IMR-90 (cell line): ENCODE results near the gene IFT43. TPM values are rescaled to one million over a fixed set of nuclear protein-coding genes. Genes with fewer than 3 reads are reported as not detected.

Experiments used
- ATAC-seq: fragments of 200-7000 bp; cut with Tn5 transposase; 2 replicates; pipeline ENCODE4 v1.9.1; 2020; ENCODE audit warnings: low read depth, mild to moderate bottlenecking, moderate library complexity
- BruUV-seq: library from RNA; stranded (reverse); fragments of 400-500 nt; replicated peaks from 2 replicates; lab custom pipeline; 2021; lab: Mats Ljungman, UMichigan
- CTCF ChIA-PET: fragments of 300-600 bp; formaldehyde crosslinking; extraction: SDS; loops from one replicate; lab custom pipeline; 2021; ENCODE audit warnings: antibody characterized with exemption; lab: Yijun Ruan, JAX
- POLR2A ChIA-PET: fragments of 300-600 bp; sonication (Branson Sonifier 250); formaldehyde crosslinking; loops from one replicate; lab custom pipeline; 2022; ENCODE audit warnings: antibody characterized with exemption; ENCODE audit not compliant: unreplicated experiment; lab: Charles Lee
- DNase-seq: peaks from one replicate; pipeline ENCODE4 v3.0.0; 2013
- H2AFZ ChIP-seq: replicated peaks from 2 replicates; pipeline ENCODE3; 2013; ENCODE audit warnings: low read length, mild to moderate bottlenecking; ENCODE audit not compliant: poor library complexity
- H2AK5ac ChIP-seq: 2 replicates; pipeline ENCODE4 v1.6.1; 2013; ENCODE audit warnings: low read depth, low read length, inconsistent platforms
- H2AK9ac ChIP-seq: replicated peaks from 2 replicates; pipeline ENCODE3; 2013; ENCODE audit warnings: mild to moderate bottlenecking, low read depth, low read length, moderate library complexity; ENCODE audit not compliant: poor library complexity
- H2BK120ac ChIP-seq: 2 replicates; pipeline ENCODE4 v1.6.1; 2013; ENCODE audit warnings: low read depth, low read length, inconsistent platforms
- H2BK15ac ChIP-seq: 3 replicates; pipeline ENCODE4 v1.6.1; 2013; ENCODE audit warnings: low read depth, low read length, inconsistent platforms
- H2BK20ac ChIP-seq: 2 replicates; pipeline ENCODE4 v1.6.1; 2013; ENCODE audit warnings: low read depth, mild to moderate bottlenecking, inconsistent platforms, low read length, moderate library complexity
- H2BK5ac ChIP-seq: 2 replicates; pipeline ENCODE4 v1.6.1; 2013; ENCODE audit warnings: mild to moderate bottlenecking, low read depth, low read length, inconsistent platforms; ENCODE audit not compliant: poor library complexity, severe bottlenecking
- H3K14ac ChIP-seq: replicated peaks from 2 replicates; pipeline ENCODE4 v1.6.1; 2013; ENCODE audit warnings: low read depth, low read length, inconsistent platforms
- H3K18ac ChIP-seq: 2 replicates; pipeline ENCODE4 v1.6.1; 2013; ENCODE audit warnings: low read depth, low read length, control low read depth
- H3K23ac ChIP-seq: 2 replicates; pipeline ENCODE4 v1.6.1; 2013; ENCODE audit warnings: low read depth, low read length, inconsistent platforms
- H3K27ac ChIP-seq: 2 replicates; pipeline ENCODE4 v1.5.1; 2013; ENCODE audit warnings: mild to moderate bottlenecking, control low read depth, low read length; ENCODE audit not compliant: insufficient read depth
- H3K27me3 ChIP-seq: 2 replicates; pipeline ENCODE4 v1.6.1; 2013; ENCODE audit warnings: low read length; ENCODE audit not compliant: control insufficient read depth, insufficient read depth
- H3K36me3 ChIP-seq: 2 replicates; pipeline ENCODE4 v1.6.1; 2013; ENCODE audit warnings: low read length, mixed read lengths; ENCODE audit not compliant: control insufficient read depth, insufficient read depth
- H3K4ac ChIP-seq: 2 replicates; pipeline ENCODE4 v1.6.1; 2013; ENCODE audit warnings: low read depth, low read length, inconsistent platforms
- H3K4me1 ChIP-seq: 2 replicates; pipeline ENCODE4 v1.6.1; 2013; ENCODE audit warnings: low read length, mixed read lengths; ENCODE audit not compliant: control insufficient read depth, insufficient read depth
- H3K4me2 ChIP-seq: 2 replicates; pipeline ENCODE4 v1.6.1; 2013; ENCODE audit warnings: low read depth, mild to moderate bottlenecking, control low read depth, low read length, moderate library complexity
- H3K4me3 ChIP-seq: 2 replicates; pipeline ENCODE4 v1.5.1; 2013; ENCODE audit warnings: low read depth, mild to moderate bottlenecking, control low read depth, low read length, moderate library complexity; ENCODE audit not compliant: insufficient read depth
- H3K56ac ChIP-seq: 2 replicates; pipeline ENCODE4 v1.6.1; 2013; ENCODE audit warnings: low read length, inconsistent platforms; ENCODE audit not compliant: insufficient read depth; ENCODE audit errors: extremely low read depth
- H3K79me1 ChIP-seq, 2 experiments: 2 replicates each; pipeline ENCODE4 v1.6.1; 2013; ENCODE audit warnings: low read length in 2 of 2, inconsistent platforms in 1 of 2, low read depth in 1 of 2
- H3K9ac ChIP-seq: 2 replicates; pipeline ENCODE4 v1.6.1; 2013; ENCODE audit warnings: low read depth, low read length, control low read depth
- H3K9me1 ChIP-seq: 2 replicates; pipeline ENCODE4 v1.6.1; 2013; ENCODE audit warnings: low read length, inconsistent platforms; ENCODE audit not compliant: insufficient read depth
- H3K9me3 ChIP-seq: 2 replicates; pipeline ENCODE4 v1.6.1; 2013; ENCODE audit warnings: low read length; ENCODE audit not compliant: control insufficient read depth, insufficient read depth
- H4K20me1 ChIP-seq: 2 replicates; pipeline ENCODE4 v1.6.1; 2013; ENCODE audit warnings: low read length, inconsistent platforms; ENCODE audit not compliant: insufficient read depth
- H4K5ac ChIP-seq: 2 replicates; pipeline ENCODE4 v1.6.1; 2013; ENCODE audit warnings: mild to moderate bottlenecking, low read depth, low read length, control low read depth
- H4K8ac ChIP-seq, 2 experiments: 2 replicates each; pipeline ENCODE4 v1.6.1; 2013; ENCODE audit warnings: low read depth in 2 of 2, low read length in 2 of 2, control low read depth in 1 of 2, inconsistent platforms in 1 of 2
- H4K91ac ChIP-seq: 2 replicates; pipeline ENCODE4 v1.6.1; 2013; ENCODE audit warnings: low read depth, low read length, inconsistent platforms; ENCODE audit not compliant: insufficient read depth
- BHLHE40 ChIP-seq: fragments of 150-350 bp; IDR thresholded peaks from 2 replicates; pipeline ENCODE4 v1.6.1; 2016; ENCODE audit warnings: mild to moderate bottlenecking, low read depth, low read length
- CEBPB ChIP-seq: IDR thresholded peaks from 2 replicates; pipeline ENCODE4 v1.6.1; 2012; ENCODE audit warnings: low read depth, low read length, improper control_type of control experiment
- CHD1 ChIP-seq: IDR thresholded peaks from 2 replicates; pipeline ENCODE4 v1.6.1; 2012; ENCODE audit warnings: low read depth, low read length, improper control_type of control experiment
- FOS ChIP-seq: fragments of 150-350 bp; IDR thresholded peaks from 2 replicates; pipeline ENCODE4 v1.6.1; 2016; ENCODE audit warnings: low read depth, low read length
- MAFK ChIP-seq: IDR thresholded peaks from 2 replicates; pipeline ENCODE4 v1.6.1; 2012; ENCODE audit warnings: low read depth, low read length, improper control_type of control experiment
- MAZ ChIP-seq: IDR thresholded peaks from 2 replicates; pipeline ENCODE4 v1.6.1; 2012; ENCODE audit warnings: low read depth, mild to moderate bottlenecking, low read length, improper control_type of control experiment, moderate library complexity, borderline replicate concordance
- MXI1 ChIP-seq: IDR thresholded peaks from 2 replicates; pipeline ENCODE4 v1.6.1; 2012; ENCODE audit warnings: low read depth, mild to moderate bottlenecking, low read length, moderate library complexity, borderline replicate concordance
- NFE2L2 ChIP-seq: fragments of 150-350 bp; IDR thresholded peaks from 2 replicates; pipeline ENCODE4 v1.6.1; 2016; ENCODE audit warnings: low read depth, mild to moderate bottlenecking, low read length
- POLR2A ChIP-seq: IDR thresholded peaks from 2 replicates; pipeline ENCODE4 v1.6.1; 2012; ENCODE audit warnings: mild to moderate bottlenecking, low read depth, low read length
- RAD21 ChIP-seq: IDR thresholded peaks from 2 replicates; pipeline ENCODE4 v1.6.1; 2012; ENCODE audit warnings: low read length, improper control_type of control experiment
- RCOR1 ChIP-seq: IDR thresholded peaks from 2 replicates; pipeline ENCODE4 v1.6.1; 2012; ENCODE audit warnings: mild to moderate bottlenecking, low read length, improper control_type of control experiment; ENCODE audit not compliant: insufficient replicate concordance
- RFX5 ChIP-seq: IDR thresholded peaks from 2 replicates; pipeline ENCODE4 v1.8.0; 2012; ENCODE audit warnings: low read depth, mild to moderate bottlenecking, low read length, moderate library complexity
- SMC3 ChIP-seq: fragments of 150-350 bp; IDR thresholded peaks from 2 replicates; pipeline ENCODE4 v1.6.1; 2016; ENCODE audit warnings: low read depth, mild to moderate bottlenecking, antibody characterized with exemption, low read length, moderate library complexity
- USF2 ChIP-seq: fragments of 150-350 bp; IDR thresholded peaks from 2 replicates; pipeline ENCODE4 v1.6.1; 2017; ENCODE audit warnings: mild to moderate bottlenecking, antibody characterized with exemption, low read length, low read depth
- WGBS, 2 experiments: methylation state at CpG; one replicate each; pipeline versions ENCODE4 v1.1.5 to v1.1.7; 2013; ENCODE audit warnings: missing lambda C conversion rate in 2 of 2; ENCODE audit not compliant: insufficient read length in 1 of 2; ENCODE audit errors: extremely low coverage in 2 of 2; 5-methylcytosine and 5-hydroxymethylcytosine counted together
- dilution Hi-C: fragments of 300-500 bp; cut with HindIII; formaldehyde crosslinking; loops from one replicate; pipeline ENCODE4 v1.14.3; 2018; ENCODE audit warnings: low sequenced_read_pairs; ENCODE audit not compliant: unreplicated experiment
- in situ Hi-C: fragments of 300-500 bp; cut with MboI; formaldehyde crosslinking; loops from 3 replicates; pipeline ENCODE4 v1.14.3; 2019; ENCODE audit warnings: low sequenced_read_pairs, inconsistent platforms, mixed read lengths
- intact Hi-C: fragments of 100-400 bp; cut with micrococcal nuclease; formaldehyde crosslinking; loops from 2 replicates; pipeline ENCODE4 v1.10.0; 2022
- polyA plus RNA-seq, 3 experiments: library from polyadenylated mRNA; depleted of rRNA; stranded (reverse); fragments of >200 nt; gene quantifications; 2 replicates each; pipeline ENCODE4 v1.2.3, GENCODE V29; 2012; ENCODE audit warnings: low replicate concordance in 1 of 3
- total RNA-seq: library from RNA; depleted of rRNA; stranded (reverse); fragments of >200 nt; gene quantifications from 2 replicates; pipeline ENCODE4 v1.2.3, GENCODE V29; 2012
- TF ChIP-seq, protein P1 (sequence below): conservative IDR thresholded peaks from 2 replicates; pipeline ENCODE4 v1.5.1; 2012; ENCODE audit warnings: mild to moderate bottlenecking, low read depth, low read length, improper control_type of control experiment
- TF ChIP-seq, protein P2 (sequence below): fragments of 150-350 bp; IDR thresholded peaks from 2 replicates; pipeline ENCODE4 v1.6.1; 2016; ENCODE audit warnings: low read depth, mild to moderate bottlenecking, low read length, moderate library complexity, borderline replicate concordance

The IFT43 gene
- total and polyA plus RNA-seq, 2 of the 4 experiments (the other 2 are of a cell fraction) = 41.4 to 43.2 TPM

DNA sequence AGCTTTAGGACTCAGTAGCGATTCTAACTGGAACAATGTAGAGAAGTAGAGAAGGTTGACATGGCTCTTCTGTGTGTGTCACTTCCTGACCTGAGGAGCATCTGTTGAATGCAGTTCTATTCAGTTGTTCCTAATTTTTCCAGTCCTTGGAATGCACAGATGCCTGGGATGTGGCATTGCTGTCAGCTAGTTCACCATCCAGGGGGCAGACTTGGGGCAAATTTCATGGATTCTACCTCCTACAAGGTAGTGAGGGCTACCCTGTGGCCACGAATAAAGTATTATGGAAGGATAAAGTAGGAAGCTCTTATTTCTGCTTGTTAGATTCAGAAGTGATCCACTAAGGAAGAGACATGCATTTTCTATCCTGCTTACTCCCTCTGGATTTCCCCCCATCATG, 91.8 kb downstream of the IFT43 start:
- H3K4me2 ChIP-seq = no peak overlapping the region
- no peak overlapping the region for H3K14ac ChIP-seq
- no peak overlapping the region for H2AK9ac ChIP-seq
- BruUV-seq = no TSS peak
- ATAC-seq (no peak), DNase-seq (no peak)
- WGBS, 2 experiments = no CpG with 5 or more reads among the region's 2 CpGs
- intact Hi-C loops (no loop called here), in situ Hi-C loops (no loop called here), dilution Hi-C loops (no loop called here)
- H3K36me3 ChIP-seq = peaks cover 3% of the 10 kb centered on the region; the same call in 1 of the 2 replicates
- H3K79me1 ChIP-seq = no peaks in the 10 kb centered on the region
- H3K4ac ChIP-seq = no peak overlapping the region
- no peak overlapping the region for H2BK20ac ChIP-seq
- H2AFZ ChIP-seq = no peak overlapping the region
- H3K4me1 ChIP-seq = no peaks in the 10 kb centered on the region
- no peaks in the 10 kb centered on the region for H4K20me1 ChIP-seq
- ChIA-PET CTCF (no interaction called here), POLR2A (no interaction called here)
- no peaks in the 10 kb centered on the region for H3K9me1 ChIP-seq
- H3K9ac ChIP-seq = no peak overlapping the region
- H2BK120ac ChIP-seq = no peak overlapping the region
- H2BK15ac ChIP-seq = no peak overlapping the region
- no peak overlapping the region for H2BK5ac ChIP-seq
- TF ChIP-seq, protein P1, sequence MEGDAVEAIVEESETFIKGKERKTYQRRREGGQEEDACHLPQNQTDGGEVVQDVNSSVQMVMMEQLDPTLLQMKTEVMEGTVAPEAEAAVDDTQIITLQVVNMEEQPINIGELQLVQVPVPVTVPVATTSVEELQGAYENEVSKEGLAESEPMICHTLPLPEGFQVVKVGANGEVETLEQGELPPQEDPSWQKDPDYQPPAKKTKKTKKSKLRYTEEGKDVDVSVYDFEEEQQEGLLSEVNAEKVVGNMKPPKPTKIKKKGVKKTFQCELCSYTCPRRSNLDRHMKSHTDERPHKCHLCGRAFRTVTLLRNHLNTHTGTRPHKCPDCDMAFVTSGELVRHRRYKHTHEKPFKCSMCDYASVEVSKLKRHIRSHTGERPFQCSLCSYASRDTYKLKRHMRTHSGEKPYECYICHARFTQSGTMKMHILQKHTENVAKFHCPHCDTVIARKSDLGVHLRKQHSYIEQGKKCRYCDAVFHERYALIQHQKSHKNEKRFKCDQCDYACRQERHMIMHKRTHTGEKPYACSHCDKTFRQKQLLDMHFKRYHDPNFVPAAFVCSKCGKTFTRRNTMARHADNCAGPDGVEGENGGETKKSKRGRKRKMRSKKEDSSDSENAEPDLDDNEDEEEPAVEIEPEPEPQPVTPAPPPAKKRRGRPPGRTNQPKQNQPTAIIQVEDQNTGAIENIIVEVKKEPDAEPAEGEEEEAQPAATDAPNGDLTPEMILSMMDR = no peak
- TF ChIP-seq CHD1 (no peak), RAD21 (no peak), POLR2A (no peak), FOS (no peak), NFE2L2 (no peak), BHLHE40 (no peak), RFX5 (no peak), CEBPB (no peak), MAFK (no peak), MAZ (no peak), USF2 (no peak), RCOR1 (no peak), SMC3 (no peak), MXI1 (no peak)
- TF ChIP-seq, protein P2, sequence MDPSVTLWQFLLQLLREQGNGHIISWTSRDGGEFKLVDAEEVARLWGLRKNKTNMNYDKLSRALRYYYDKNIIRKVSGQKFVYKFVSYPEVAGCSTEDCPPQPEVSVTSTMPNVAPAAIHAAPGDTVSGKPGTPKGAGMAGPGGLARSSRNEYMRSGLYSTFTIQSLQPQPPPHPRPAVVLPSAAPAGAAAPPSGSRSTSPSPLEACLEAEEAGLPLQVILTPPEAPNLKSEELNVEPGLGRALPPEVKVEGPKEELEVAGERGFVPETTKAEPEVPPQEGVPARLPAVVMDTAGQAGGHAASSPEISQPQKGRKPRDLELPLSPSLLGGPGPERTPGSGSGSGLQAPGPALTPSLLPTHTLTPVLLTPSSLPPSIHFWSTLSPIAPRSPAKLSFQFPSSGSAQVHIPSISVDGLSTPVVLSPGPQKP = no peak
- no peak overlapping the region for H4K91ac ChIP-seq
- no peak overlapping the region for H3K4me3 ChIP-seq
- H3K9me3 ChIP-seq = no peaks in the 10 kb centered on the region
- no peaks in the 10 kb centered on the region for H3K27me3 ChIP-seq
- H3K27ac ChIP-seq = no peak overlapping the region
- H3K56ac ChIP-seq = no peak overlapping the region
- no peak overlapping the region for H3K23ac ChIP-seq
- H2AK5ac ChIP-seq = no peak overlapping the region
- H4K5ac ChIP-seq = no peak overlapping the region
- no peak overlapping the region for H4K8ac ChIP-seq
- no peak overlapping the region for H3K18ac ChIP-seq
